ENCODE measurements around the gene SLC39A11. TPM values are rescaled to one million over a fixed set of nuclear protein-coding genes. Genes with fewer than 3 reads are reported as not detected.

The SLC39A11 gene
- total RNA-seq, 1 experiment from 2014 or later = 56.1 TPM

- Histone ChIP-seq H3K27ac (ENCODE audit: low read length) (peak overlapping the region; percentile 64), H3K4me3 (ENCODE audit: low read depth in 2 of 2, low read length in 2 of 2) (no peak overlapping the region), H3K36me3 (ENCODE audit: control insufficient read depth, insufficient read depth, low read length) (no peaks in the 10 kb centered on the region), H3K9me3 (ENCODE audit: control insufficient read depth, insufficient read depth, low read depth, low read length) (no peaks in the 10 kb centered on the region), H3K4me1 (ENCODE audit: control insufficient read depth, insufficient read depth, low read length) (peaks cover 37% of the 10 kb centered on the region), H3K27me3 (ENCODE audit: control insufficient read depth, insufficient read depth, low read length) (no peaks in the 10 kb centered on the region)
- intact Hi-C loops (cut with micrococcal nuclease; ENCODE audit: unreplicated experiment) = no loop called here
- DNase-seq (ENCODE audit: low read depth, low spot score) = no peak
- POLR2A ChIA-PET = interaction anchor here (0.5 kb wide), 1 partner anchor 564 kb away, joined by 8 read pairs; no protein-coding TSS in a partner anchor
- no TSS peak for BruUV-seq (replicated peaks)
- in situ Hi-C loops (cut with HindIII; ENCODE audit: low pct_unique_long_range_greater_than_20kb, low sequenced_read_pairs) = no loop called here
- CTCF ChIA-PET = no interaction called here
- no peak for ATAC-seq
- TF ChIP-seq TCF7L2 (IDR thresholded peaks at IDR 0.05; ENCODE audit: low read depth, low read length) = no peak
- TF ChIP-seq, protein P1, sequence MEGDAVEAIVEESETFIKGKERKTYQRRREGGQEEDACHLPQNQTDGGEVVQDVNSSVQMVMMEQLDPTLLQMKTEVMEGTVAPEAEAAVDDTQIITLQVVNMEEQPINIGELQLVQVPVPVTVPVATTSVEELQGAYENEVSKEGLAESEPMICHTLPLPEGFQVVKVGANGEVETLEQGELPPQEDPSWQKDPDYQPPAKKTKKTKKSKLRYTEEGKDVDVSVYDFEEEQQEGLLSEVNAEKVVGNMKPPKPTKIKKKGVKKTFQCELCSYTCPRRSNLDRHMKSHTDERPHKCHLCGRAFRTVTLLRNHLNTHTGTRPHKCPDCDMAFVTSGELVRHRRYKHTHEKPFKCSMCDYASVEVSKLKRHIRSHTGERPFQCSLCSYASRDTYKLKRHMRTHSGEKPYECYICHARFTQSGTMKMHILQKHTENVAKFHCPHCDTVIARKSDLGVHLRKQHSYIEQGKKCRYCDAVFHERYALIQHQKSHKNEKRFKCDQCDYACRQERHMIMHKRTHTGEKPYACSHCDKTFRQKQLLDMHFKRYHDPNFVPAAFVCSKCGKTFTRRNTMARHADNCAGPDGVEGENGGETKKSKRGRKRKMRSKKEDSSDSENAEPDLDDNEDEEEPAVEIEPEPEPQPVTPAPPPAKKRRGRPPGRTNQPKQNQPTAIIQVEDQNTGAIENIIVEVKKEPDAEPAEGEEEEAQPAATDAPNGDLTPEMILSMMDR (IDR thresholded peaks at IDR 0.05) = peak; percentile 69; the same call in 1 of the 2 replicates
Measured at GRCh38 chr17:72661116-72661944, 431.2 kb downstream of the SLC39A11 start.

- ChIA-PET POLR2A (no interaction called here), CTCF (interaction anchor here (0.6 kb wide), 1 partner anchor 66 kb away, joined by 3 read pairs; no protein-coding TSS in a partner anchor)
- H3K36me3 ChIP-seq (ENCODE audit: control insufficient read depth, insufficient read depth, low read length) = no peaks in the 10 kb centered on the region
- intact Hi-C loops (cut with micrococcal nuclease; ENCODE audit: unreplicated experiment) = no loop called here
- no peak for ATAC-seq
- TF ChIP-seq SIN3A (IDR thresholded peaks at IDR 0.05; ENCODE audit: borderline replicate concordance, insufficient read depth, low read depth, low read length) = no peak
- TF ChIP-seq, protein P2, sequence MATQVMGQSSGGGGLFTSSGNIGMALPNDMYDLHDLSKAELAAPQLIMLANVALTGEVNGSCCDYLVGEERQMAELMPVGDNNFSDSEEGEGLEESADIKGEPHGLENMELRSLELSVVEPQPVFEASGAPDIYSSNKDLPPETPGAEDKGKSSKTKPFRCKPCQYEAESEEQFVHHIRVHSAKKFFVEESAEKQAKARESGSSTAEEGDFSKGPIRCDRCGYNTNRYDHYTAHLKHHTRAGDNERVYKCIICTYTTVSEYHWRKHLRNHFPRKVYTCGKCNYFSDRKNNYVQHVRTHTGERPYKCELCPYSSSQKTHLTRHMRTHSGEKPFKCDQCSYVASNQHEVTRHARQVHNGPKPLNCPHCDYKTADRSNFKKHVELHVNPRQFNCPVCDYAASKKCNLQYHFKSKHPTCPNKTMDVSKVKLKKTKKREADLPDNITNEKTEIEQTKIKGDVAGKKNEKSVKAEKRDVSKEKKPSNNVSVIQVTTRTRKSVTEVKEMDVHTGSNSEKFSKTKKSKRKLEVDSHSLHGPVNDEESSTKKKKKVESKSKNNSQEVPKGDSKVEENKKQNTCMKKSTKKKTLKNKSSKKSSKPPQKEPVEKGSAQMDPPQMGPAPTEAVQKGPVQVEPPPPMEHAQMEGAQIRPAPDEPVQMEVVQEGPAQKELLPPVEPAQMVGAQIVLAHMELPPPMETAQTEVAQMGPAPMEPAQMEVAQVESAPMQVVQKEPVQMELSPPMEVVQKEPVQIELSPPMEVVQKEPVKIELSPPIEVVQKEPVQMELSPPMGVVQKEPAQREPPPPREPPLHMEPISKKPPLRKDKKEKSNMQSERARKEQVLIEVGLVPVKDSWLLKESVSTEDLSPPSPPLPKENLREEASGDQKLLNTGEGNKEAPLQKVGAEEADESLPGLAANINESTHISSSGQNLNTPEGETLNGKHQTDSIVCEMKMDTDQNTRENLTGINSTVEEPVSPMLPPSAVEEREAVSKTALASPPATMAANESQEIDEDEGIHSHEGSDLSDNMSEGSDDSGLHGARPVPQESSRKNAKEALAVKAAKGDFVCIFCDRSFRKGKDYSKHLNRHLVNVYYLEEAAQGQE (IDR thresholded peaks at IDR 0.05; ENCODE audit: insufficient read depth in 1 of 2, low read depth in 2 of 2, low read length in 1 of 2) = no peak
- peak overlapping the region; percentile 64 for H3K27ac ChIP-seq (ENCODE audit: low read length)
- no peaks in the 10 kb centered on the region for H3K9me3 ChIP-seq (ENCODE audit: control insufficient read depth, insufficient read depth, low read depth, low read length)
- DNase-seq (ENCODE audit: low read depth, low spot score) = no peak
- in situ Hi-C loops (cut with HindIII; ENCODE audit: low pct_unique_long_range_greater_than_20kb, low sequenced_read_pairs) = no loop called here
- no peaks in the 10 kb centered on the region for H3K27me3 ChIP-seq (ENCODE audit: control insufficient read depth, insufficient read depth, low read length)
- BruUV-seq (replicated peaks) = no TSS peak
- no peak overlapping the region for H3K4me3 ChIP-seq (ENCODE audit: low read depth in 2 of 2, low read length in 2 of 2)
- H3K4me1 ChIP-seq (ENCODE audit: control insufficient read depth, insufficient read depth, low read length) = peaks cover 36% of the 10 kb centered on the region
Measured at GRCh38 chr17:72660274-72661115, 432.0 kb downstream of the SLC39A11 start.

Data from Panc1 (cell line).